NCI-H2107 treated with DMSO at 0.1 percent for 48 hours (cell line): Measurements from ENCODE around the gene ACAD8.

Experiments used
- DNase-seq: peaks from one replicate; lab custom pipeline; 2025; ENCODE audit not compliant: unreplicated experiment; lab: John Stamatoyannopoulos, UW

ACAD8 gene

GRCh38 chr11:134288486-134288885 lies 35.1 kb downstream of the ACAD8 start:
- no peak for DNase-seq

GRCh38 chr11:134289167-134289566 lies 35.8 kb downstream of the ACAD8 start:
- DNase-seq, result no peak

- no peak for DNase-seq
These were observed 36.4 kb downstream of the ACAD8 start for GRCh38 chr11:134289789-134290188.

GRCh38 chr11:134290646-134291045 lies 37.3 kb downstream of the ACAD8 start:
- no peak for DNase-seq

- no peak for DNase-seq
These were observed 37.8 kb downstream of the ACAD8 start for GRCh38 chr11:134291196-134291595.

- DNase-seq, result no peak
These were observed 39.3 kb downstream of the ACAD8 start for GRCh38 chr11:134292661-134293060.

GRCh38 chr11:134293119-134294113 lies 40.0 kb downstream of the ACAD8 start:
- DNase-seq, result no peak

- no peak for DNase-seq
These were observed 41.3 kb downstream of the ACAD8 start for GRCh38 chr11:134294664-134295063.

- no peak for DNase-seq
These were observed 58.9 kb downstream of the ACAD8 start for GRCh38 chr11:134312223-134312622.

- DNase-seq, result no peak
These were observed 59.4 kb downstream of the ACAD8 start for GRCh38 chr11:134312807-134313206.

- no peak for DNase-seq
These were observed 60.0 kb downstream of the ACAD8 start for GRCh38 chr11:134313379-134313778.

- DNase-seq, result no peak
These were observed 60.6 kb downstream of the ACAD8 start for GRCh38 chr11:134313821-134314607.
